ENCODE measurements around the gene ACTRT2.

DNA sequence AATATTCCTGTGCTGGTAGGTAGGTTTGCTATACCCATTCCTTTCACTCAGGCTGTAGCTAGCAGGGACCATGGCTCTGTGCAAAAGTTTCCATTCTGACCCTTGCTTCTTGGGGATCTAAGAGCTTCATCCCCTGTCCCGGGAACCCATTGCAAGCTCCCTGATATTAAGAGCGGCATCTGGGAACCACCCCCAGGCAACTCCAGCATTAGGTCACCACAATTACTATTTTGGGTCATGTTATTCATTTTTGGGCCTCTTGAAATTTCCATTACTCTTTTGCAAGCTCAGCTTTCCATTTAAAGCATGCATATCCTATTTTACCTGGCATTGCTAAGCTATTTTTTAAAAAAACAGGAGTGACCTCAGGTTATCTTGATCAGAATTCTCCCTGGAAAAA is 22.1 kb upstream of the ACTRT2 start:
- TF ChIP-seq, protein P1, sequence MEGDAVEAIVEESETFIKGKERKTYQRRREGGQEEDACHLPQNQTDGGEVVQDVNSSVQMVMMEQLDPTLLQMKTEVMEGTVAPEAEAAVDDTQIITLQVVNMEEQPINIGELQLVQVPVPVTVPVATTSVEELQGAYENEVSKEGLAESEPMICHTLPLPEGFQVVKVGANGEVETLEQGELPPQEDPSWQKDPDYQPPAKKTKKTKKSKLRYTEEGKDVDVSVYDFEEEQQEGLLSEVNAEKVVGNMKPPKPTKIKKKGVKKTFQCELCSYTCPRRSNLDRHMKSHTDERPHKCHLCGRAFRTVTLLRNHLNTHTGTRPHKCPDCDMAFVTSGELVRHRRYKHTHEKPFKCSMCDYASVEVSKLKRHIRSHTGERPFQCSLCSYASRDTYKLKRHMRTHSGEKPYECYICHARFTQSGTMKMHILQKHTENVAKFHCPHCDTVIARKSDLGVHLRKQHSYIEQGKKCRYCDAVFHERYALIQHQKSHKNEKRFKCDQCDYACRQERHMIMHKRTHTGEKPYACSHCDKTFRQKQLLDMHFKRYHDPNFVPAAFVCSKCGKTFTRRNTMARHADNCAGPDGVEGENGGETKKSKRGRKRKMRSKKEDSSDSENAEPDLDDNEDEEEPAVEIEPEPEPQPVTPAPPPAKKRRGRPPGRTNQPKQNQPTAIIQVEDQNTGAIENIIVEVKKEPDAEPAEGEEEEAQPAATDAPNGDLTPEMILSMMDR (IDR thresholded peaks at IDR 0.05), result no peak
- no peak for TF ChIP-seq POLR2A (IDR thresholded peaks at IDR 0.05)
- TF ChIP-seq EP300 (IDR thresholded peaks at IDR 0.05), result no peak
